IMR-90 (cell line): ENCODE data around the gene AMZ1. TPM values are rescaled to one million over a fixed set of nuclear protein-coding genes. Genes with fewer than 3 reads are reported as not detected.

Experiments
- ATAC-seq: fragments of 200-7000 bp; cut with Tn5 transposase; 2 replicates; pipeline ENCODE4 v1.9.1; 2020; ENCODE audit warnings: low read depth, mild to moderate bottlenecking, moderate library complexity
- BruUV-seq: library from RNA; stranded (reverse); fragments of 400-500 nt; replicated peaks from 2 replicates; lab custom pipeline; 2021; lab: Mats Ljungman, UMichigan
- CTCF ChIA-PET: fragments of 300-600 bp; formaldehyde crosslinking; extraction: SDS; loops from one replicate; lab custom pipeline; 2021; ENCODE audit warnings: antibody characterized with exemption; lab: Yijun Ruan, JAX
- POLR2A ChIA-PET: fragments of 300-600 bp; sonication (Branson Sonifier 250); formaldehyde crosslinking; loops from one replicate; lab custom pipeline; 2022; ENCODE audit warnings: antibody characterized with exemption; ENCODE audit not compliant: unreplicated experiment; lab: Charles Lee
- DNase-seq: peaks from one replicate; pipeline ENCODE4 v3.0.0; 2013
- H2AFZ ChIP-seq: replicated peaks from 2 replicates; pipeline ENCODE3; 2013; ENCODE audit warnings: low read length, mild to moderate bottlenecking; ENCODE audit not compliant: poor library complexity
- H2AK5ac ChIP-seq: 2 replicates; pipeline ENCODE4 v1.6.1; 2013; ENCODE audit warnings: low read depth, low read length, inconsistent platforms
- H2AK9ac ChIP-seq: replicated peaks from 2 replicates; pipeline ENCODE3; 2013; ENCODE audit warnings: mild to moderate bottlenecking, low read depth, low read length, moderate library complexity; ENCODE audit not compliant: poor library complexity
- H2BK120ac ChIP-seq: 2 replicates; pipeline ENCODE4 v1.6.1; 2013; ENCODE audit warnings: low read depth, low read length, inconsistent platforms
- H2BK15ac ChIP-seq: 3 replicates; pipeline ENCODE4 v1.6.1; 2013; ENCODE audit warnings: low read depth, low read length, inconsistent platforms
- H2BK20ac ChIP-seq: 2 replicates; pipeline ENCODE4 v1.6.1; 2013; ENCODE audit warnings: low read depth, mild to moderate bottlenecking, inconsistent platforms, low read length, moderate library complexity
- H2BK5ac ChIP-seq: 2 replicates; pipeline ENCODE4 v1.6.1; 2013; ENCODE audit warnings: mild to moderate bottlenecking, low read depth, low read length, inconsistent platforms; ENCODE audit not compliant: poor library complexity, severe bottlenecking
- H3K14ac ChIP-seq: replicated peaks from 2 replicates; pipeline ENCODE4 v1.6.1; 2013; ENCODE audit warnings: low read depth, low read length, inconsistent platforms
- H3K18ac ChIP-seq: 2 replicates; pipeline ENCODE4 v1.6.1; 2013; ENCODE audit warnings: low read depth, low read length, control low read depth
- H3K23ac ChIP-seq: 2 replicates; pipeline ENCODE4 v1.6.1; 2013; ENCODE audit warnings: low read depth, low read length, inconsistent platforms
- H3K27ac ChIP-seq: 2 replicates; pipeline ENCODE4 v1.5.1; 2013; ENCODE audit warnings: mild to moderate bottlenecking, control low read depth, low read length; ENCODE audit not compliant: insufficient read depth
- H3K27me3 ChIP-seq: 2 replicates; pipeline ENCODE4 v1.6.1; 2013; ENCODE audit warnings: low read length; ENCODE audit not compliant: control insufficient read depth, insufficient read depth
- H3K36me3 ChIP-seq: 2 replicates; pipeline ENCODE4 v1.6.1; 2013; ENCODE audit warnings: low read length, mixed read lengths; ENCODE audit not compliant: control insufficient read depth, insufficient read depth
- H3K4ac ChIP-seq: 2 replicates; pipeline ENCODE4 v1.6.1; 2013; ENCODE audit warnings: low read depth, low read length, inconsistent platforms
- H3K4me1 ChIP-seq: 2 replicates; pipeline ENCODE4 v1.6.1; 2013; ENCODE audit warnings: low read length, mixed read lengths; ENCODE audit not compliant: control insufficient read depth, insufficient read depth
- H3K4me2 ChIP-seq: 2 replicates; pipeline ENCODE4 v1.6.1; 2013; ENCODE audit warnings: low read depth, mild to moderate bottlenecking, control low read depth, low read length, moderate library complexity
- H3K4me3 ChIP-seq: 2 replicates; pipeline ENCODE4 v1.5.1; 2013; ENCODE audit warnings: low read depth, mild to moderate bottlenecking, control low read depth, low read length, moderate library complexity; ENCODE audit not compliant: insufficient read depth
- H3K56ac ChIP-seq: 2 replicates; pipeline ENCODE4 v1.6.1; 2013; ENCODE audit warnings: low read length, inconsistent platforms; ENCODE audit not compliant: insufficient read depth; ENCODE audit errors: extremely low read depth
- H3K79me1 ChIP-seq, 2 experiments: 2 replicates each; pipeline ENCODE4 v1.6.1; 2013; ENCODE audit warnings: low read length in 2 of 2, inconsistent platforms in 1 of 2, low read depth in 1 of 2
- H3K9ac ChIP-seq: 2 replicates; pipeline ENCODE4 v1.6.1; 2013; ENCODE audit warnings: low read depth, low read length, control low read depth
- H3K9me1 ChIP-seq: 2 replicates; pipeline ENCODE4 v1.6.1; 2013; ENCODE audit warnings: low read length, inconsistent platforms; ENCODE audit not compliant: insufficient read depth
- H3K9me3 ChIP-seq: 2 replicates; pipeline ENCODE4 v1.6.1; 2013; ENCODE audit warnings: low read length; ENCODE audit not compliant: control insufficient read depth, insufficient read depth
- H4K20me1 ChIP-seq: 2 replicates; pipeline ENCODE4 v1.6.1; 2013; ENCODE audit warnings: low read length, inconsistent platforms; ENCODE audit not compliant: insufficient read depth
- H4K5ac ChIP-seq: 2 replicates; pipeline ENCODE4 v1.6.1; 2013; ENCODE audit warnings: mild to moderate bottlenecking, low read depth, low read length, control low read depth
- H4K8ac ChIP-seq, 2 experiments: 2 replicates each; pipeline ENCODE4 v1.6.1; 2013; ENCODE audit warnings: low read depth in 2 of 2, low read length in 2 of 2, control low read depth in 1 of 2, inconsistent platforms in 1 of 2
- H4K91ac ChIP-seq: 2 replicates; pipeline ENCODE4 v1.6.1; 2013; ENCODE audit warnings: low read depth, low read length, inconsistent platforms; ENCODE audit not compliant: insufficient read depth
- BHLHE40 ChIP-seq: fragments of 150-350 bp; IDR thresholded peaks from 2 replicates; pipeline ENCODE4 v1.6.1; 2016; ENCODE audit warnings: mild to moderate bottlenecking, low read depth, low read length
- WGBS, 2 experiments: methylation state at CpG; one replicate each; pipeline versions ENCODE4 v1.1.5 to v1.1.7; 2013; ENCODE audit warnings: missing lambda C conversion rate in 2 of 2; ENCODE audit not compliant: insufficient read length in 1 of 2; ENCODE audit errors: extremely low coverage in 2 of 2; 5-methylcytosine and 5-hydroxymethylcytosine counted together
- dilution Hi-C: fragments of 300-500 bp; cut with HindIII; formaldehyde crosslinking; loops from one replicate; pipeline ENCODE4 v1.14.3; 2018; ENCODE audit warnings: low sequenced_read_pairs; ENCODE audit not compliant: unreplicated experiment
- in situ Hi-C: fragments of 300-500 bp; cut with MboI; formaldehyde crosslinking; loops from 3 replicates; pipeline ENCODE4 v1.14.3; 2019; ENCODE audit warnings: low sequenced_read_pairs, inconsistent platforms, mixed read lengths
- intact Hi-C: fragments of 100-400 bp; cut with micrococcal nuclease; formaldehyde crosslinking; loops from 2 replicates; pipeline ENCODE4 v1.10.0; 2022
- polyA plus RNA-seq, 3 experiments: library from polyadenylated mRNA; depleted of rRNA; stranded (reverse); fragments of >200 nt; gene quantifications; 2 replicates each; pipeline ENCODE4 v1.2.3, GENCODE V29; 2012; ENCODE audit warnings: low replicate concordance in 1 of 3
- total RNA-seq: library from RNA; depleted of rRNA; stranded (reverse); fragments of >200 nt; gene quantifications from 2 replicates; pipeline ENCODE4 v1.2.3, GENCODE V29; 2012

Gene AMZ1
- total and polyA plus RNA-seq, 2 of the 4 experiments (the other 2 are of a cell fraction): 0.54 to 1.6 TPM

- Histone ChIP-seq H2BK120ac (no peak overlapping the region), H3K9me3 (no peaks in the 10 kb centered on the region), H4K20me1 (no peaks in the 10 kb centered on the region), H2AFZ (no peak overlapping the region), H2BK15ac (no peak overlapping the region), H3K4ac (no peak overlapping the region), H3K23ac (no peak overlapping the region), H2AK5ac (no peak overlapping the region), H2BK5ac (no peak overlapping the region), H4K91ac (no peak overlapping the region), H4K5ac (no peak overlapping the region), H3K27ac (no peak overlapping the region), H4K8ac (no peak overlapping the region), H2BK20ac (no peak overlapping the region), H3K9me1 (no peaks in the 10 kb centered on the region), H3K36me3 (no peaks in the 10 kb centered on the region), H3K18ac (no peak overlapping the region), H2AK9ac (no peak overlapping the region), H3K4me3 (no peak overlapping the region), H3K56ac (no peak overlapping the region), H3K79me1 (no peaks in the 10 kb centered on the region), H3K4me1 (no peaks in the 10 kb centered on the region; the same call in 1 of the 2 replicates), H3K27me3 (no peaks in the 10 kb centered on the region), H3K14ac (no peak overlapping the region), H3K4me2 (no peak overlapping the region), H3K9ac (no peak overlapping the region)
- in situ Hi-C loops: no loop called here
- dilution Hi-C loops: no loop called here
- TF ChIP-seq BHLHE40: no peak
- no peak for DNase-seq
- intact Hi-C loops: no loop called here
- no TSS peak for BruUV-seq
- POLR2A ChIA-PET: no interaction called here
- no peak for ATAC-seq
- 90% methylated on average over 4 of the region's 14 CpGs; no CpG with 5 or more reads in 1 of the 2 experiments for WGBS, 2 experiments
- CTCF ChIA-PET: no interaction called here
Measured at GRCh38 chr7:2705371-2706096, 17.5 kb downstream of the AMZ1 start.
